ENCODE results near the gene CFHR4.
"Not testable (repeated sequence)": the region's sequence is repeated elsewhere in the genome, so short reads cannot be mapped to it uniquely, and the experiment has no call there.

Gene CFHR4

GRCh38 chr1:196887515-196888239 lies at the start of gene CFHR4:
Gene CFHR4 (plus strand): TSS chr1:196888052. CDS start chr1:196888151, 99 bp downstream.
- DNase-seq, result no peak

GRCh38 chr1:196849613-196850492 lies 38.0 kb upstream of the CFHR4 start:
- not testable (repeated sequence) for DNase-seq

- DNase-seq, result no peak
These were observed 31.8 kb upstream of the CFHR4 start for GRCh38 chr1:196856053-196856452.

GRCh38 chr1:196857188-196857587 lies 30.7 kb upstream of the CFHR4 start:
- no peak for DNase-seq

GRCh38 chr1:196858811-196859210 lies 29.0 kb upstream of the CFHR4 start:
- no peak for DNase-seq

GRCh38 chr1:196860323-196860884 lies 27.4 kb upstream of the CFHR4 start:
- no peak for DNase-seq

GRCh38 chr1:196861429-196861828 lies 26.4 kb upstream of the CFHR4 start:
- no peak for DNase-seq

- no peak for DNase-seq
These were observed 20.9 kb upstream of the CFHR4 start for GRCh38 chr1:196866974-196867373.

- DNase-seq, result no peak
These were observed 14.5 kb upstream of the CFHR4 start for GRCh38 chr1:196873385-196873784.

- DNase-seq, result no peak
These were observed 11.9 kb upstream of the CFHR4 start for GRCh38 chr1:196875935-196876334.

- DNase-seq, result no peak
These were observed 9.9 kb upstream of the CFHR4 start for GRCh38 chr1:196877964-196878363.

- not testable (repeated sequence) for DNase-seq
These were observed 1.3 kb upstream of the CFHR4 start for GRCh38 chr1:196886560-196886959.

- DNase-seq, result no peak
These were observed 2.8 kb downstream of the CFHR4 start for GRCh38 chr1:196890668-196891067.

- DNase-seq, result no peak
These were observed 3.4 kb downstream of the CFHR4 start for GRCh38 chr1:196891251-196891650.

- DNase-seq, result no peak
These were observed 8.5 kb downstream of the CFHR4 start for GRCh38 chr1:196896355-196896754.

- no peak for DNase-seq
These were observed 9.4 kb downstream of the CFHR4 start for GRCh38 chr1:196897158-196897828.

- no peak for DNase-seq
These were observed 14.5 kb downstream of the CFHR4 start for GRCh38 chr1:196902344-196902743.

- DNase-seq, result no peak
These were observed 22.4 kb downstream of the CFHR4 start for GRCh38 chr1:196910215-196910614.

GRCh38 chr1:196912283-196912682 lies 24.4 kb downstream of the CFHR4 start:
- not testable (repeated sequence) for DNase-seq

- DNase-seq, result peak; percentile 10
These were observed 39.0 kb downstream of the CFHR4 start for GRCh38 chr1:196926839-196927238.

- DNase-seq, result not testable (repeated sequence)
These were observed 45.0 kb downstream of the CFHR4 start for GRCh38 chr1:196932853-196933252.

- no peak for DNase-seq
These were observed 45.8 kb downstream of the CFHR4 start for GRCh38 chr1:196933531-196934189.

- DNase-seq, result not testable (repeated sequence)
These were observed 53.6 kb downstream of the CFHR4 start for GRCh38 chr1:196941474-196941873.

Data from amniotic stem cell (primary cell).